Mucosa of stomach (tissue), 1 donor: ENCODE measurements around the gene SYNGR2.
"Not testable (repeated sequence)": the region's sequence is repeated elsewhere in the genome, so short reads cannot be mapped to it uniquely, and the experiment has no call there.

ENCODE experiments used
- H3K27me3 ChIP-seq: one replicate; pipeline ENCODE4 v1.7.0; 2013; ENCODE audit warnings: mild to moderate bottlenecking, low read length; ENCODE audit not compliant: control insufficient read depth, insufficient read depth
- H3K36me3 ChIP-seq: one replicate; pipeline ENCODE4 v1.7.0; 2013; ENCODE audit warnings: low read length; ENCODE audit not compliant: control insufficient read depth, insufficient read depth
- H3K4me1 ChIP-seq: one replicate; pipeline ENCODE4 v1.7.0; 2013; ENCODE audit warnings: mild to moderate bottlenecking, low read length; ENCODE audit not compliant: control insufficient read depth, insufficient read depth
- H3K4me3 ChIP-seq: one replicate; pipeline ENCODE4 v1.7.0; 2013; ENCODE audit warnings: low read length
- H3K9ac ChIP-seq: one replicate; pipeline ENCODE4 v1.7.0; 2013; ENCODE audit warnings: mild to moderate bottlenecking, low read length, moderate library complexity
- H3K9me3 ChIP-seq: one replicate; pipeline ENCODE4 v1.7.0; 2013; ENCODE audit warnings: mild to moderate bottlenecking, low read length, moderate library complexity; ENCODE audit not compliant: control insufficient read depth
- donor health status: Pancreatic carcinoma.

SYNGR2 gene

DNA sequence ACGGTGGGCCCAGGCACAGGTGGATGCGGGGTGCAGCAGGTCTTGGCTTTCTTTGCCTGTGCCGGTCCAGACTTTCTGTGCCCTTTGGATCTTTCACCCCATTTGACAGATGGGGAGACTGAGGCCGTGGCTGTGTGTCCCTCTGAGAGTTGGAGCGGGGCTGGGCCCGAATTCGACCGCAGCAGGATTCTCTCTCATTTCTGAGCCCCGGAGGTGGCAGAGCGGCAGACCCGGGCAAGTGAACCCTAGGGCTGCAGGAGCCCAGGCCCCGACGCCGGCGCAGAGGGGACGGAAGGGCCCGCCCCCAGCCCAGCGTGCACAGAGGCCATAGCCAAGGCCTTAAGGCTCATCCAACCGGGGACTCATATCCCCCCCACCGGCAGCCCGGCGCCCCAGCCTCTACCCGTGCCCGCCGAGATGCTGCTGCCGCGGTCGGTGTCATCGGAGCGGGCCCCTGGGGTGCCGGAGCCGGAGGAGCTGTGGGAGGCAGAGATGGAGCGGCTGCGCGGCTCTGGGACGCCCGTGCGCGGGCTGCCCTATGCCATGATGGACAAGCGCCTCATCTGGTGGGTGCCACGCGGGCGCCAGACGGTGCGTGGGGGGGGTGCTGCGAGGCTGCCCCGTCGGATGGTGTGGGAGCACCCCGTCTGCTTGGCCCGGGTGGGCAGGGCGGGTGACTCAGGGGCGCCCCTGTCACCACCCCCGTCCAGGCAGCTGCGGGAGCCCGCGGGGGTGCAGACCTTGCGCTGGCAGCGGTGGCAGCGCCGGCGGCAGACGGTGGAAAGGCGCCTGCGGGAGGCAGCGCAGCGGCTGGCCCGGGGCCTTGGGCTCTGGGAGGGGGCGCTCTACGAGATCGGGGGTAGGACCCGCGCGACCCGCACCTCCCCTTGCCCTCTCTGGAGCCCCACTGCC, 37.0 kb upstream of the SYNGR2 start:
- Histone ChIP-seq H3K27me3 (peaks cover 23% of the 10 kb centered on the region), H3K9ac (no peak overlapping the region), H3K36me3 (no peaks in the 10 kb centered on the region), H3K4me1 (peaks cover 39% of the 10 kb centered on the region), H3K4me3 (no peak overlapping the region), H3K9me3 (no peaks in the 10 kb centered on the region)

DNA sequence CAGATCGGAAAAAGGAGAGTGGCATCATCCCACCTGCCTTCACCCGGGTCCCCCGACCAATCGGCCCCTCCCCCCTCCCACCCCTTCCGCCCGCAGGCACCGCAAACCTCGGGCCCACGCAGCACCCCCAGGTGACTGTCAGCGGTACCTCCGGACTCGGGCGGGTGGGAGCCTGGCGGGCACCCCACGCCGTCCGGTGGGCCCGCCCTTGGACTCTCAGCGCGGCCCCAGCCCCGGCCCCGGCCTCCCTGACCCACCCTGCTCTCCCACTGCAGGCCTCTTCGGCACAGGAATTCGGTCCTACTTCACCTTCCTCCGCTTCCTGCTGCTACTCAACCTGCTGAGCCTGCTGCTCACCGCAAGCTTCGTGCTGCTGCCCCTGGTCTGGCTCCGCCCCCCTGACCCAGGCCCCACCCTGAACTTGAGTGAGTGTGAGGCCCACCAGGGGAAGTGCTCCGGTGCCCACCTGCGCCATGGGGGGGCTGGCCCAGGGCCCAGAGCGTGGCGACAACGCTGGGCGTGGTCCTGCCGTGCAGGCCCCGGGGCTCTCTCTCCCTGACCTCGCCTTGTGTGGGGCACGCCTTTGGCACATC, 36.2 kb upstream of the SYNGR2 start:
- H3K36me3 ChIP-seq, result no peaks in the 10 kb centered on the region
- H3K9me3 ChIP-seq, result no peaks in the 10 kb centered on the region
- peaks cover 23% of the 10 kb centered on the region for H3K27me3 ChIP-seq
- no peak overlapping the region for H3K9ac ChIP-seq
- H3K4me1 ChIP-seq, result peaks cover 39% of the 10 kb centered on the region
- no peak overlapping the region for H3K4me3 ChIP-seq

DNA sequence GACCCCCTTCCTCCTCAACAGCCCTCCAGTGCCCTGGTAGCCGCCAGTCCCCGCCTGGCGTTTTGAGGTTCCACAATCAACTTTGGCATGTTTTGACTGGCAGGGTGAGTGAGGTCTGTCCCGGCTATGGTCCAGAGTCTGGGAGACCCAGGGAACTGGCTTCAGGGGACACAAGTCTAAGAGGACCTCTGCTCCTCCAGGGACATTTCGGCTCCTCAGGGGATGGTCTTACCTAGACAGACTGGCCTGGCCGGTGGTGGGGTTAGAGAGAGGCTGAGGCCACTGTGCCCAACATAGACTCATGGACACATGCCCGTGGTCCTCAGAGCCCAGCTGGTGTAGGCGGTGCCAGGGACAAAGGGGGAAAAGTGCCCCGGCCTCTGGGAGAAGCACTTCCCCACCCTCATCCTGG, 35.6 kb upstream of the SYNGR2 start:
- no peaks in the 10 kb centered on the region for H3K36me3 ChIP-seq
- H3K27me3 ChIP-seq, result peaks cover 23% of the 10 kb centered on the region
- peaks cover 39% of the 10 kb centered on the region for H3K4me1 ChIP-seq
- H3K4me3 ChIP-seq, result no peak overlapping the region
- no peaks in the 10 kb centered on the region for H3K9me3 ChIP-seq
- H3K9ac ChIP-seq, result no peak overlapping the region

DNA sequence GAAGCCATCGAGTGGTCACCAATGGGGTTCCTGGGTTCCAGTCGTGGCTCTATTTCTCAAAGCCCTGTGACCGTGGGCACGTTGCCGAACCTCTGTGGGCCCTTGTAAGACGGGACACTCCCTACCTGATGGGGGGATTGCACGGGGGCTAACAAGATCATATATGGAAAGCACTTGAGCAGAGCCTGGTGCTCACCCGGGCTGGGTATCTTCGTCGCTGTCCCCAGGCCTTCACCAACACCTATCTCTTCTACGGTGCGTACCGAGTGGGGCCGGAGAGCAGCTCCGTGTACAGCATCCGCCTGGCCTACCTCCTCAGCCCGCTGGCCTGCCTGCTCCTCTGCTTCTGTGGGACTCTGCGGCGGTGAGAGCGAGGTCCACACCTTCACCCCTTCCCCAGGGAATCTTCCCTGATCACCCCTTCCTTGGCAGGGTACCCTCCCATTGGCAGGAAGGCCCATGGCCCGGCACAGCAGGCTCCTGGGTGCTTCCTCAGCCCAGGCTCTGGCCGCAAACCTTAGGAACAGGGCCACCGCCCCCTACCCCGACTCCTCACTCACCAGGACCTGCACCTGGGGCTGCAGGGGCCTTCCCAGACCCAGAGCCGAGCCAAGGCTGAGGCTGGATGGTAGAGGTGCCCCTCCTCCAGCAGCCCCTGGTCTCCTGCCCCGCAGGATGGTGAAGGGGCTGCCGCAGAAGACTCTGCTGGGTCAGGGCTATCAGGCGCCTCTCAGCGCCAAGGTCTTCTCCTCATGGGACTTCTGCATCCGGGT, 35.0 kb upstream of the SYNGR2 start:
- H3K9me3 ChIP-seq, result no peaks in the 10 kb centered on the region
- H3K4me3 ChIP-seq, result no peak overlapping the region
- H3K36me3 ChIP-seq, result no peaks in the 10 kb centered on the region
- H3K4me1 ChIP-seq, result peaks cover 38% of the 10 kb centered on the region
- H3K27me3 ChIP-seq, result peaks cover 23% of the 10 kb centered on the region
- no peak overlapping the region for H3K9ac ChIP-seq

DNA sequence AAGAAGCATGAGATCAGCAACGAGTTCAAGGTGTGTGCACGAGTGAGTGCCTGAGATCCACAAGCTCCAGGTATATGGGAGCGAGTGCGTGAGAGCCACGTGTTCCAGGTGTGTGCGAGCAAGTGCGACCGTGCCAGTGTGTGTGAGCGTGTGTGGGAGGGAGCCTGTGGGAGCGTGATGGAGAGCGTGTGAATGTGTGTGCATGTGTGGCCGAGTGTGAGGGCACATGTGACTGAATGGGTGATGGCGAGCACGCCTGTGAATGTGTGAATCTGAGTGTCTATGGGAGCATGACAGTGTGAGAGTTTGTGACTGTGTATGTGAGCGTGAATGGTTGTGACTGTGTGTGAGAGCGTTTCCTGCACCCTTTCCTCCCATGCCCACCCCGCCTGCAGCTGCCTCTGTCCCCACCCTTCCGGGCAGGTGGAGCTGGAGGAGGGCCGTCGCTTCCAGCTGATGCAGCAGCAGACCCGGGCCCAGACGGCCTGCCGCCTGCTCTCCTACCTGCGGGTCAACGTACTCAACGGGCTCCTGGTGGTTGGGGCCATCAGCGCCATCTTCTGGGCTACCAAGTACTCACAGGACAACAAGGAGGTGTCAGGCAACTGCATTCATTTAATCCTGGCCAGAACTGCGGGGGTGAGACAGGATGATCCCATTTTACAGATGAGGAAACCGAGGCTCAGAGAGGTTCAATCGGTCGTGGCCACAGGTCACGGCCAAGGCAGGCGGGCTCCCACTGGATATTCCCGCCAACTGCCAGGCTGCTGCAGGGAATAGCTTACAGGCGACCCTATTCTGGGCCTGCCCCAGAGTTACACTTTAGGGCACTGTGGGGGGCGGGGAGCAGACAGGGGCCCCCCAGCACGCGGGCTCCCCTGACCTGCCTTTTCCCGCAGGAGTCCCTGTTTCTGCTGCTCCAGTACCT, 34.1 kb upstream of the SYNGR2 start:
- H3K36me3 ChIP-seq, result no peaks in the 10 kb centered on the region
- H3K4me3 ChIP-seq, result no peak overlapping the region
- no peak overlapping the region for H3K9ac ChIP-seq
- H3K4me1 ChIP-seq, result peaks cover 33% of the 10 kb centered on the region
- no peaks in the 10 kb centered on the region for H3K9me3 ChIP-seq
- peaks cover 20% of the 10 kb centered on the region for H3K27me3 ChIP-seq

DNA sequence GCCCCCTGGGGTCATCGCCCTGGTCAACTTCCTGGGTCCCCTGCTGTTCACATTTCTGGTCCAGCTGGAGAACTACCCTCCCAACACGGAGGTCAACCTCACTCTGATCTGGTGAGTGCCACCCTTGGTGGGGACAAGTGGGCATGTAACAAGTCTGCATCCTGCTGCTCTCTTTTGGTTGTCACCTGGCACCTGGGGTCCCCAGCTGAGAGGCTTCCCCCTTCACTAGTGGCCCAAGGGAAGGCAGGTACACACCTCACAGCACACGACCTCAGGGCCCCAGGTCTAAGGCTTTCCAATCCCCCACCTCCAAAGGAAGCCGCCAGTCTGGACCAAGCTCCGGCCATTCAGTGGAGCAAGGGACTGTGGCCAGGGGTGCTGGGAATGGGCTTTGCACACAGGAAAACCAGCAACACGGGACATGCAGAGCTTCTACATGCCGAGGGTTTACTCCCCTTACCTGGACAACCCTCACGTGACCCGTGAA, 33.4 kb upstream of the SYNGR2 start:
- no peak overlapping the region for H3K4me3 ChIP-seq
- H3K36me3 ChIP-seq, result no peaks in the 10 kb centered on the region
- H3K27me3 ChIP-seq, result peaks cover 16% of the 10 kb centered on the region
- H3K4me1 ChIP-seq, result peaks cover 28% of the 10 kb centered on the region
- no peaks in the 10 kb centered on the region for H3K9me3 ChIP-seq
- H3K9ac ChIP-seq, result no peak overlapping the region

DNA sequence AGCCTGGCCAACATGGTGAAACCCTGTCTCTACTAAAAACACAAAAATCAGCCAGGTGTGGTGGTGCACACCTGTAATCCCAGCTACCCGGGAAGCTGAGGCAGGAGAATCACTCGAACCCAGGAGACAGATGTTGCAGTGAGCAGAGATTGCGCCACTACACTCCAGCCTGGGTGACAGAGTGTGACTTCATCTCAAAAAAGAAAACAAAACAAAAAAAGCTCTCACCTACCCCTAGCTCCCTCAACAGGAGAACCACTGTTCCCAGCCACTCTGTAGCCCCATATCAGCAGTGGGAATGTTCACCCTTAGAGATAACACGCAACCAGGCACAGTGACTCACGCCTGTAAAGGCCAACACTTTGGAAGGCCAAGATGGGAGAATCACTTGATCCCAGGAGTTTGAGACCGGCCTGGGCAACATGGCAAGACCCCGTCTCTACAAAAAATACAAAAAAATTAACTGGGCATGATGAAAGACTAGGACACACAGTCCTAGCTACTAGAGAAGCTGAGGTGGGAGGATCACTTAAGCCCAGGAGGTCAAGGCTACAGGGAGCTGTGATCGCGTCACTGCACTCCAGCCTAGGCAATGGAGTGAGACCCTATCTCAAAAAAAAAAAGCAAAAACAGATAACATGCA, 32.4 kb upstream of the SYNGR2 start:
- Histone ChIP-seq H3K9ac (no peak overlapping the region), H3K36me3 (no peaks in the 10 kb centered on the region), H3K4me3 (no peak overlapping the region)

DNA sequence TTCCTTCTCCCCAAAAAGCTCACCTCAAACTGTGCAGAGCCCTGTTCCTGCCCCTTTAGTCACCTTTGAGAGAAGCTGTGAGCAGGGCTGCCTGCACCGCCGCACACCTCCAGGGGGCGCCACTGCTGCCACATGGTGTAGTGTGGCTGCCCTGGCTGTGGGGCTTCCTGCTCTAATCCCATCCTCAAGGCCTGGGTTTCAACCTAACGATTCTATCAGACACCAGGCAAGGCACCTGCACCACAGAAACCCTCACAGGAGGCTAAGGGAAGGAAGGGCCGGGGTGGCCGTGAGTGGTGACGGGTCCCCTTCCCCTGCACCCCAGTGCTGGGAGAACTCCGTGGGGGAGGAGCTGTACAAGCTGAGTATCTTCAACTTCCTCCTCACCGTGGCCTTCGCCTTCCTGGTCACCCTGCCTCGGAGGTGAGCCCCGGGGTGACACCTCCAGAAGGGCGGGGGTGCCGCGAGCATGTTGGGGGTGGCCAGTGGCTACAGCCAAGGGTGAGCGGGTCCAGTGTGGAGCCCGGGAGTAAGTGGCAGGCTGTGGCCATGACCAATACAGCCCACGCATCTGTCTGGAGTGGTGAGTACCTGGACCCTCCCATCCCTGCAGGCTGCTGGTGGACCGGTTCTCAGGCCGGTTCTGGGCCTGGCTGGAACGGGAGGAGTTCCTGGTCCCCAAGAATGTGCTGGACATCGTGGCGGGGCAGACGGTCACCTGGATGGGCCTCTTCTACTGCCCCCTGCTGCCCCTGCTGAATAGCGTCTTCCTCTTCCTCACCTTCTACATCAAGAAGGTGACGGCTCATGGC, 30.8 kb upstream of the SYNGR2 start:
- Histone ChIP-seq H3K27me3 (peaks cover 1% of the 10 kb centered on the region), H3K36me3 (no peaks in the 10 kb centered on the region), H3K9me3 (no peaks in the 10 kb centered on the region), H3K4me1 (peaks cover 42% of the 10 kb centered on the region), H3K9ac (no peak overlapping the region), H3K4me3 (no peak overlapping the region)

More for the DNA sequence above, 32.4 kb upstream of the SYNGR2 start:
- Histone ChIP-seq H3K27me3 (peaks cover 10% of the 10 kb centered on the region), H3K4me1 (peaks cover 36% of the 10 kb centered on the region), H3K9me3 (no peaks in the 10 kb centered on the region)

DNA sequence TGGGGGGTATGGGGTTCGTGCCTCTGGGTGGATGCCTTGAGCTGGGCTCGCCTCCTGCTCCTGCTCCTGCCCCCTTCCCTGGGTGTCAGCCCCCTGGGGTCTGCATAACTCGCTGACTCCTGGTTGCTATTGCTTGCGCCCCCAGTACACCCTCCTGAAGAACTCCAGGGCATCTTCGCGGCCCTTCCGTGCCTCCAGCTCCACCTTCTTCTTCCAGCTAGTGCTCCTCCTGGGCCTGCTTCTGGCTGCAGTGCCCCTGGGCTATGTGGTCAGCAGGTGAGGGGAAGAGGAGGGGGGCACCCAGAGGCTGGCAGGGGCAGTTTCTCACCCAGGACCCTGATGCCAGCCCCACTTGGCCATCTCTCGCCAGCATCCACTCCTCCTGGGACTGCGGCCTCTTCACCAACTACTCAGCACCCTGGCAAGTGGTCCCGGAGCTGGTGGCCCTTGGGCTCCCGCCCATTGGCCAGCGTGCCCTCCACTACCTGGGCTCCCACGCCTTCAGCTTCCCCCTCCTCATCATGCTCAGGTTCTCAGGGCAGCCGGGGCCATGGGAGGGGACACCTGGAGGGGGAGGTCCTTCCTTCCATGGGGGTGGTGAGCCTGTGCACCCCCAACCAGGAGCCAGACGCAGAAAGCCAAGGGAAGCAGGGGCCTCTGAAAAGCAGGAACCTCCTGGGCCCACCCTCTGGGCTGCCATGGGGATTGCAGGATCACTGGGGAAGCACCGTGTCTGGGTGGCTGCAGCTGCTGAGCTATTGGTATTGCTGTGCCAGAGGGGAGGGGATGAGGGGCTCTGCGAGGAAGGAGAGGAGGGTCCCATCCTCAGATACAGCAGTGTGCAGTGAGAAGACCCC, 29.9 kb upstream of the SYNGR2 start:
- H3K36me3 ChIP-seq, result no peaks in the 10 kb centered on the region
- H3K9me3 ChIP-seq, result no peaks in the 10 kb centered on the region
- peaks cover 40% of the 10 kb centered on the region for H3K4me1 ChIP-seq
- H3K4me3 ChIP-seq, result no peak overlapping the region
- no peak overlapping the region for H3K9ac ChIP-seq
- no peaks in the 10 kb centered on the region for H3K27me3 ChIP-seq

DNA sequence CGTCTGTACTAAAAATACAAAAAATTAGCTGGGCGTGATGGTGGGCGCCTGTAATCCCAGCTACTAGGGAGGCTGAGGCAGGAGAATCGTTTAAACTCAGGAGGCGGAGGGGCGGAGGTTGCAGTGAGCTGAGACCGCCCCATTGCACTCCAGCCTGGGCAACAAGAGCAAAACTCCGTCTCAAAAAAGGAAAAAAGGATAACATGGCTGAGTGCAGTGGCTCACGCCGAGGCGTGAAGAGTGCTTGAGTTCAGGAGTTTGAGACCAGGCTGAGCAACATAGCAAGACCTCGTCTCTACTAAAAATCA, 28.6 kb upstream of the SYNGR2 start:
- not testable (repeated sequence) for H3K9ac ChIP-seq, H3K36me3 ChIP-seq, H3K27me3 ChIP-seq, H3K4me3 ChIP-seq, H3K9me3 ChIP-seq
- H3K4me1 ChIP-seq, result peaks cover 54% of the 10 kb centered on the region
